ENCODE measurements around the gene SMYD3.

Gene SMYD3

GRCh38 chr1:246147524-246148461 is 359.3 kb downstream of the SMYD3 start:
- DNase-seq (ENCODE audit: low read depth in 2 of 2) = no peak

DNA sequence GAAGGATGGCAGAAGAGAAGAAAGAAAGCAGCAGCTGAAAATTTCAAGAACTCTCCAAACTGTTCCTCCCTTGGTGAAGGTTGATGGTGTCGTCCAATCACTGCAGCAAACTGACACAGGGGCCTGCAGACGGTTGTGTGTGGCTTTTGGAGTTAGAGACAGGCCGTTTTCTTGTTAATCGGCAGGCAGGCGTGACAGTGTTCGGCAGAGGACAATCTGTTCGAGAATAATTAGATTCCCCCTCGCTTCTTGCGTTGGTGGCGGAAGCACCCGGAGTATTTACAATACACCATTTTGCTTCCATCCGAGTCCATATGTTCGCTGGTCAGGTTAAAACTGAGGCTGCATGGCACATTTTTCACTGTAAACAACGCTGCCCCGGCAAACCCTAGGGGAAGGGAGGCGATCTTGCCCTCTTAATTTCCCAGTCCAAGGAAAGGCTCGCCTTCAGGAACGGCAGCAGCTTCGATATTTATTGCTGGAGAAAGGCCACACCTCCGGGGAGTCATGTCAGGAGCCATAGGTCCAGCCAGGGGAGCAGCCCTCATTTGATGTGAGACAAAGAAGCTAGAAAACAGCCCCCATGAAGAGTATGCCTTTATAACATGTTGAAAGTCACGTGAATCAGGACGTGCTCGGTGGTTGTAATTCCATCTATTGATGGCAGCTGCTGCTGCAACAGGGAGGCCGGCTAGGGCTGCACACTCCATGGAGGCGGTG is 360.1 kb downstream of the SMYD3 start:
- no peak for DNase-seq (ENCODE audit: low read depth in 2 of 2)

- DNase-seq (ENCODE audit: low read depth in 2 of 2) = no peak
These were observed 361.2 kb downstream of the SMYD3 start for GRCh38 chr1:246145900-246146299.

- no peak for DNase-seq (ENCODE audit: low read depth in 2 of 2)
These were observed 362.1 kb downstream of the SMYD3 start for GRCh38 chr1:246144931-246145330.

GRCh38 chr1:246142320-246142893 is 364.7 kb downstream of the SMYD3 start:
- DNase-seq (ENCODE audit: low read depth in 2 of 2) = no peak

GRCh38 chr1:246141306-246141705 is 365.8 kb downstream of the SMYD3 start:
- no peak for DNase-seq (ENCODE audit: low read depth in 2 of 2)

- DNase-seq (ENCODE audit: low read depth in 2 of 2) = no peak
These were observed 367.3 kb downstream of the SMYD3 start for GRCh38 chr1:246139745-246140182.

DNA sequence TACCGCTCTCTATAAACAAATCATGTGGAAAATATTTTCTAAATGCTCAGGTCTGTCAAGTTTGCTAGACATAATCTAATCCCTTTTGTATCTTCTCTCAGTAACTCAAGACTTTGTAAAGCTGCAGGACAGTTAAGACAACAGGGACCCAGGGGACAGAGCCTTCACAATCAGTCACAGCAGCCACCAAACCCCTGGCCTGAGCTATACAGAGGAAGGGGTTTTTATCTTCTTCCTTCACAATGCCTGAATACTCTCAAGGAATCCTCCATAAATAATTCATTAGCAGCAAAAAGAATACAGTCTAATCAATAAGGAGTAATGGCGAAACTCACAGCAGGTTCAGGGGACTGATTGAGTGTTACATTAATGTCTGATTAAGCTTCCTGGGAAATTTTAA is 368.3 kb downstream of the SMYD3 start:
- no peak for DNase-seq (ENCODE audit: low read depth in 2 of 2)

DNA sequence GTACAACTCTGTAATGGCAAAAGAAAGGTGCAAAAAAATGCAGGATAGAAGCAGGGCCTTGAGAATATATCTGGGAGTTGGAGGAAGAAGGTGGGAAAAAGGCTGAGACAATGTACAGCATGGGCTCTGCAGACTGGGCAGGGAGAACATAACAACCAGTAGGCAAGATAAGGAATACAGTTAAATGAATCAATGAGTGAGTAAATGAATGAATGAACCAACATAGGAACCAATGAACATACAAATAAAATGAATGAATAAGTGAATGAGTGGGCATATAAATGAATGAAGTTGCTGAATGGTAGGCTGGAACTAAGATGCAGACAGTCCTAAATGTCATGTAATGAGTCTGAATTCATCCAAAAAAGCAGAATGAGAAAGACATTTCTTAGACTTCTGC is 370.6 kb downstream of the SMYD3 start:
- DNase-seq (ENCODE audit: low read depth in 2 of 2) = no peak

DNA sequence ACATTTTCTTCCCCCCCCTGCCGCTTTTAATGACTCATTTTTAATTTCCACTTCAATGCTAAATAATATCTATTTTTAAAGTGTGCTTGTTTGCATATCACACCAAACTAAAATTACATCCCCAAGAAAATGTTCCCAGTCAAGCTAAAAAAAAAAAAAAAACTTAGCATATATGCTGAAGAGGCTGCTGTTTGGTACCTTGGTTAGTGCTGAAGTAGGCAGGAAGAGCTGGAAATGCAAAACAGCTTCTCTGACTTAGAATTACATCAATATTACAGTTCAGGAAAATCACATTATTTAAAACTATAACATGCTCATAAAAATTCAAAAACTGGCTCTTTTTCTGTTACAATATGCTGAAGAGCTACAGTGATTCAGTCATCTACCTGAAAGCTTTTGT is 372.3 kb downstream of the SMYD3 start:
- no peak for DNase-seq (ENCODE audit: low read depth in 2 of 2)

DNA sequence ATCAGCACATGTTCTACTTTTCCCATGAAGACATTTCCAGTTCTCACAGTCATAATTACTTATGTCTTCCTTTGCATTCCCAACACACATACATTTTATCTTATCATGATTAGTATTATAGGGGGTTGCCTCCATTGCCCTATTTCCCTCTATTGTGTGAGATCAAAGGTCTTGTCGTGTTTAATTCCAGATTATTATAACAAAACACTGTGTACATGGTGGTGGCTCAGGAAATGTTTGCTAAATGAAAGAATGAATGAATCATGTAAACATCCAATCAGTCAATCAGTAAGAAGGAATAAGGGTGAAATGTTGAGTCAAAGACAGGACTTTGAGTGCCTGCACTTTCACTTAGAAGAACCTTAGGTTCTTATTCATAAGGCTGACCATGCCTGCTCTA is 376.0 kb downstream of the SMYD3 start:
- DNase-seq (ENCODE audit: low read depth in 2 of 2) = no peak

GRCh38 chr1:246128494-246129069 is 378.5 kb downstream of the SMYD3 start:
- no peak for DNase-seq (ENCODE audit: low read depth in 2 of 2)

- no peak for DNase-seq (ENCODE audit: low read depth in 2 of 2)
These were observed 380.5 kb downstream of the SMYD3 start for GRCh38 chr1:246126580-246126979.

DNA sequence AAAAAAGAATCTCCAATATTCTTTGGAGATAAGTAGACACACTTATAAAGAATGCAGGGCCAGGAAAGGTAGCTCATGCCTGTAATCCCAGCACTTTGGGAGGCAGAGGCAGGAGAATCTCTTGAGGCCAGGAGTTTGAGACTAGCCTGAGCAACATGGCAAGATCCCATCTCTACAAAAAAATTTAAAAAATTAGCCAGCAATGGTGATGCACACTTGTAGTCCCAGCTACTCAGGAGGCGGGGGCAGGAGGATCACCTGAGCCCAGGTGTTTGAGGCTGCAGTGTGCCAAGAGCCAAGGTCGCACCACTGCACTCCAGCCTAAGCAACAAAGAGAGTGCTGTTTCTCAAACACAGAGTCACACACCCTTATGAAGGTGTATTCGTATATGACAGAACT is 385.0 kb downstream of the SMYD3 start:
- DNase-seq (ENCODE audit: low read depth in 2 of 2) = no peak

DNA sequence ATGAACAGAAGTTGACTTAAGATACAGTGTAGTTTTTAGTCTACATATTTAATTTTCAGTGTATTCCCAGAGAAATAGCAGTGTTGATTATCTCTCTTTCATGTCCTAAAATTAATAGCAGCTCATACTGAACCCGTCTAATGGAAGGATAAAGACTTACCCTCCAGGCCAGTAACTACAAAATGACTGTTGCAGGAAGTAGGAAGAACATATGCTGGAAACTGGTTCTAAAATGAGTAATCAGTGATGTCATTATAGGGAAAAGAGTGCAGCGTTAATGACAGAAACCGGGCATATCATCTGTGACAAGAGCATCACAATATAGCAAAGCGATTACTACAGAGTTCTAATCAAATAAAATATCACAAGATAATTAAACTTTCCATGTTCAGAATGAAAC is 385.5 kb downstream of the SMYD3 start:
- no peak for DNase-seq (ENCODE audit: low read depth in 2 of 2)

GRCh38 chr1:246117066-246117791 is 389.9 kb downstream of the SMYD3 start:
- DNase-seq (ENCODE audit: low read depth in 2 of 2) = peak in 1 of 2 donors; percentile 4

DNA sequence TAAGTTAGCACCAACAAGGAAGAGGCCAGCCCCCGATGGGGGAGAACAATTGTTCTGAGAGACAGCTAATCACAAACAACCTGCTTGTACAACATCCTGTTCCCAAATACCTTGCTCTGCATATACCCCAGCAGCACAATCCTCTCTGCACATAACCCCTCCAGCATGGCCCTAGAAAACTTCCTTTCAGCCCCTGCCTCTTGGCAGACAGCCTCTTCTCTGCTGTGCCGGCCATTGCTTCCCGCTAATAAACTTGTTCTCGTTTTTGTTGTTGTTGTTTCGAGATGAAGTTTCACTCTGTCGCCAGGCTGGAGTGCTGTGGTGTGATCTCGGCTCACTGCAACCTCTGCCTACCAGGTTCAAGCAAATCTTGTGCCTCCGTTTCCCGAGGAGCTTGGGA is 392.7 kb downstream of the SMYD3 start:
- no peak for DNase-seq (ENCODE audit: low read depth in 2 of 2)

- no peak for DNase-seq (ENCODE audit: low read depth in 2 of 2)
These were observed 393.5 kb downstream of the SMYD3 start for GRCh38 chr1:246113555-246114095.

DNA sequence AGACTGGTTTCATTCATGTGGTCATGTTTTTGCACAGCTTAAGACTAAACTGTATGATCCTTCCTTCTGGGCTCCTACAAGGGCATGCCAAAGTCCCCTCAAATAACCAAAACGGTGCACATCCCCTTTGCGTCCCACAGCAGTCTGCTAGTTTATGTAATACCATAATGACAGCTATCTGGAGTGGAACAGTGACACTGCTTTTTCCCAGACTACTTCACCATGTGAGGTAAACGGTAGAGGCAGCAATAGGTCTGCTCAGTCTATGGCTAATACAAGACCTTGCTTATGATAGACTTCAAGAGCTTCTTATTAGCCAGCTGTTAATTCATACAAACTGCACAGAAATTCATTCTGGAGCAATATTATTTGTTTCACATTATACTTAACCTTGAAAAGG is 395.5 kb downstream of the SMYD3 start:
- DNase-seq (ENCODE audit: low read depth in 2 of 2) = no peak

DNA sequence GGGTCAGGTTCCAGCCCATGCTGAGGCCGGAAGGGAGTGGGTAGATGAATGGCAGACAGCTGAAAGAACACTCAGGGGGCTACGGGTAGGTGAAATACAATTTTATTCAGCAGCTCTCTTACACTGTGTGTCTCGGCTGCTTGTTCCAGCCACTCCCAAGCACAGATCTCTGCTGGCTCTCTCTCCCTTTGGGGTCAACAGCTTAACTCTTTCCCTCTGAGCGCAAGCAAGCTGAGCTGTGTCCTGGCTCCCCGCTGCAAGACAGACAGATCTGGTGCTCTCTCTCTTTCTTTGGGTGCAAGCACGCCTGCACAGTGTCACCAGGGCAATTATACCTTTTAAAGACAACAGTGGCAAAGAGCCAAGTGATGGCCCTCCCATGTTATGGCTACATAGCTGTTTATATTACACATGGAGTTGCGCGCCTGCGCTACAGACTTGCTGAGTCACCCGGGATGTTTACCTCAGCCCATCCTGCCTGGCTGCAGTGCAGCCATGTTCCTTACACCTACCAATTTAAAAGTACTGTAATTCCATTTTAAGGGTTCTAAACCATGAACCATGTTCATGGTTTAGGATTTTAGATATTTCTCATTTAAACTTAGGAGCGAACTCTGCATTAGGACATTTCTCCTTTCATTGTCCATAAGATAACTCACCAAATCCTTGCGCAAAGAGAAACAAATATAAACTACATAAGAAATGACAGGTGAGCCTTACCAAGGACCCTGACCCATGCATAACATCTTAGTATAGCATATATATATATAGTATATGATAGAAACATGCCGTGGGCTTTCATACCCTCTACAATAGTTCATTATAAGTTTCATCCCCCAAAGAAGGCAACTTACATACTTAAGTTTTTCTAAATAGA is 396.5 kb downstream of the SMYD3 start:
- no peak for DNase-seq (ENCODE audit: low read depth in 2 of 2)
